Measurements from ENCODE around the gene PACS2.

DNA sequence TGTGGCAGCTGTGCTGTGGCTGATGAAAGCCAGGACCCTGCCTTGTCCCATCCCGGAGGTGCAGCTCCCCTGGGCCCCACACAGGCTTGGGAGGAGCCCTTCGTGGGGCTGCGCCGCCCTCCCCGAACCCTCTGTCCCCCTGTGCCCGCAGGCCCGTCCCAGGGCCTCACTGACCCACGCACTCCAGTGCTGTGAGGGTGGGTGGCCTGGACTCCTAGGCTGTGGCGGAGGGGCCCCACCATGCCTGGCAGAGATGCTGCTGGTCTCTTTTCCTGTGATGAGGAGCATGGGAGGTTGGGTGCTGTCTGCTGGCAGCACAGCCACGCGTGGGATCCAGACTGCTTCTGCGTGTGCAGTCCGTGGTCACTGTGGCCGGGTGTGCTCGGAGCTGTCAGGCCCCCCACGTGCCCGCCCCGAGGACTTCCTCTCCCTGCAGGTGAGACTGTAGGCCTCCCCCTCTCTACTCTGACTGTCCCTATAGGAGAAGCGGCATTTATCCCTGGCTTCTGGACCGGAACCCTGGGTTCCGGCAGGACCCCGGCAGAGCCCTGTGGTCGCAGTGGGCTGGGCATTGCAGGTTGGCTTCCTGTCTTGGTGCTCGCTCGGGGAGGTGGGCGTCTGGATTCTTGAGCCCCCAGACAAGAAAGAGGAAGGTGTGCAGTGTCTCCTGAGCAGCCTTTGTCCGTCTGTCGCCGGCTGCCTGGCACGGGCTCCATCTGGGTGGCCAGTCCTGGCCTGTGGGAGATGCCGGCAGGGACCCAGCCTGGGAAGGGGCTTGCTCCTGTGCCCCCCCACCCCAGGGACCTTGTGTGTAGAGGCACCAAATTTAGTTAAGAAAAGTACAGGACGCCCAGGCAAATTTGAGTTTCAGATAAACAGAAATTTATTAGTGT, 107.4 kb downstream of the PACS2 start:
- TF ChIP-seq, protein P1, sequence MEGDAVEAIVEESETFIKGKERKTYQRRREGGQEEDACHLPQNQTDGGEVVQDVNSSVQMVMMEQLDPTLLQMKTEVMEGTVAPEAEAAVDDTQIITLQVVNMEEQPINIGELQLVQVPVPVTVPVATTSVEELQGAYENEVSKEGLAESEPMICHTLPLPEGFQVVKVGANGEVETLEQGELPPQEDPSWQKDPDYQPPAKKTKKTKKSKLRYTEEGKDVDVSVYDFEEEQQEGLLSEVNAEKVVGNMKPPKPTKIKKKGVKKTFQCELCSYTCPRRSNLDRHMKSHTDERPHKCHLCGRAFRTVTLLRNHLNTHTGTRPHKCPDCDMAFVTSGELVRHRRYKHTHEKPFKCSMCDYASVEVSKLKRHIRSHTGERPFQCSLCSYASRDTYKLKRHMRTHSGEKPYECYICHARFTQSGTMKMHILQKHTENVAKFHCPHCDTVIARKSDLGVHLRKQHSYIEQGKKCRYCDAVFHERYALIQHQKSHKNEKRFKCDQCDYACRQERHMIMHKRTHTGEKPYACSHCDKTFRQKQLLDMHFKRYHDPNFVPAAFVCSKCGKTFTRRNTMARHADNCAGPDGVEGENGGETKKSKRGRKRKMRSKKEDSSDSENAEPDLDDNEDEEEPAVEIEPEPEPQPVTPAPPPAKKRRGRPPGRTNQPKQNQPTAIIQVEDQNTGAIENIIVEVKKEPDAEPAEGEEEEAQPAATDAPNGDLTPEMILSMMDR (IDR thresholded peaks at IDR 0.05; ENCODE audit: low read depth, low read length, missing input control) = no peak
- no peak for TF ChIP-seq YY1 (IDR thresholded peaks at IDR 0.05)
- no peak for TF ChIP-seq GABPA (IDR thresholded peaks at IDR 0.05 in 1 of 2, conservative IDR thresholded peaks at IDR 0.05 in 1 of 2)
- no peak for TF ChIP-seq SP1 (IDR thresholded peaks at IDR 0.05)
- TF ChIP-seq, protein P2, sequence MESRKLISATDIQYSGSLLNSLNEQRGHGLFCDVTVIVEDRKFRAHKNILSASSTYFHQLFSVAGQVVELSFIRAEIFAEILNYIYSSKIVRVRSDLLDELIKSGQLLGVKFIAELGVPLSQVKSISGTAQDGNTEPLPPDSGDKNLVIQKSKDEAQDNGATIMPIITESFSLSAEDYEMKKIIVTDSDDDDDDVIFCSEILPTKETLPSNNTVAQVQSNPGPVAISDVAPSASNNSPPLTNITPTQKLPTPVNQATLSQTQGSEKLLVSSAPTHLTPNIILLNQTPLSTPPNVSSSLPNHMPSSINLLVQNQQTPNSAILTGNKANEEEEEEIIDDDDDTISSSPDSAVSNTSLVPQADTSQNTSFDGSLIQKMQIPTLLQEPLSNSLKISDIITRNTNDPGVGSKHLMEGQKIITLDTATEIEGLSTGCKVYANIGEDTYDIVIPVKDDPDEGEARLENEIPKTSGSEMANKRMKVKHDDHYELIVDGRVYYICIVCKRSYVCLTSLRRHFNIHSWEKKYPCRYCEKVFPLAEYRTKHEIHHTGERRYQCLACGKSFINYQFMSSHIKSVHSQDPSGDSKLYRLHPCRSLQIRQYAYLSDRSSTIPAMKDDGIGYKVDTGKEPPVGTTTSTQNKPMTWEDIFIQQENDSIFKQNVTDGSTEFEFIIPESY (IDR thresholded peaks at IDR 0.05) = no peak
- TF ChIP-seq, protein P3, sequence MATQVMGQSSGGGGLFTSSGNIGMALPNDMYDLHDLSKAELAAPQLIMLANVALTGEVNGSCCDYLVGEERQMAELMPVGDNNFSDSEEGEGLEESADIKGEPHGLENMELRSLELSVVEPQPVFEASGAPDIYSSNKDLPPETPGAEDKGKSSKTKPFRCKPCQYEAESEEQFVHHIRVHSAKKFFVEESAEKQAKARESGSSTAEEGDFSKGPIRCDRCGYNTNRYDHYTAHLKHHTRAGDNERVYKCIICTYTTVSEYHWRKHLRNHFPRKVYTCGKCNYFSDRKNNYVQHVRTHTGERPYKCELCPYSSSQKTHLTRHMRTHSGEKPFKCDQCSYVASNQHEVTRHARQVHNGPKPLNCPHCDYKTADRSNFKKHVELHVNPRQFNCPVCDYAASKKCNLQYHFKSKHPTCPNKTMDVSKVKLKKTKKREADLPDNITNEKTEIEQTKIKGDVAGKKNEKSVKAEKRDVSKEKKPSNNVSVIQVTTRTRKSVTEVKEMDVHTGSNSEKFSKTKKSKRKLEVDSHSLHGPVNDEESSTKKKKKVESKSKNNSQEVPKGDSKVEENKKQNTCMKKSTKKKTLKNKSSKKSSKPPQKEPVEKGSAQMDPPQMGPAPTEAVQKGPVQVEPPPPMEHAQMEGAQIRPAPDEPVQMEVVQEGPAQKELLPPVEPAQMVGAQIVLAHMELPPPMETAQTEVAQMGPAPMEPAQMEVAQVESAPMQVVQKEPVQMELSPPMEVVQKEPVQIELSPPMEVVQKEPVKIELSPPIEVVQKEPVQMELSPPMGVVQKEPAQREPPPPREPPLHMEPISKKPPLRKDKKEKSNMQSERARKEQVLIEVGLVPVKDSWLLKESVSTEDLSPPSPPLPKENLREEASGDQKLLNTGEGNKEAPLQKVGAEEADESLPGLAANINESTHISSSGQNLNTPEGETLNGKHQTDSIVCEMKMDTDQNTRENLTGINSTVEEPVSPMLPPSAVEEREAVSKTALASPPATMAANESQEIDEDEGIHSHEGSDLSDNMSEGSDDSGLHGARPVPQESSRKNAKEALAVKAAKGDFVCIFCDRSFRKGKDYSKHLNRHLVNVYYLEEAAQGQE (IDR thresholded peaks at IDR 0.05) = no peak
- TF ChIP-seq HNF4G (IDR thresholded peaks at IDR 0.05) = no peak
- TF ChIP-seq, protein P4, sequence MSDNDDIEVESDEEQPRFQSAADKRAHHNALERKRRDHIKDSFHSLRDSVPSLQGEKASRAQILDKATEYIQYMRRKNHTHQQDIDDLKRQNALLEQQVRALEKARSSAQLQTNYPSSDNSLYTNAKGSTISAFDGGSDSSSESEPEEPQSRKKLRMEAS (IDR thresholded peaks at IDR 0.05) = no peak
- TF ChIP-seq RXRA (IDR thresholded peaks at IDR 0.05) = no peak
